Amygdala (tissue), 56 donors: Measurements from ENCODE around the gene TMBIM6.

Source experiments
- DNase-seq, 56 donors: peaks; one replicate each; lab custom pipeline; 2025; lab: John Stamatoyannopoulos, UW

Gene TMBIM6

GRCh38 chr12:49794811-49795653, 53.7 kb downstream of the TMBIM6 start:
- DNase-seq = no peak

GRCh38 chr12:49795654-49796105, 54.3 kb downstream of the TMBIM6 start:
- DNase-seq = no peak

DNA sequence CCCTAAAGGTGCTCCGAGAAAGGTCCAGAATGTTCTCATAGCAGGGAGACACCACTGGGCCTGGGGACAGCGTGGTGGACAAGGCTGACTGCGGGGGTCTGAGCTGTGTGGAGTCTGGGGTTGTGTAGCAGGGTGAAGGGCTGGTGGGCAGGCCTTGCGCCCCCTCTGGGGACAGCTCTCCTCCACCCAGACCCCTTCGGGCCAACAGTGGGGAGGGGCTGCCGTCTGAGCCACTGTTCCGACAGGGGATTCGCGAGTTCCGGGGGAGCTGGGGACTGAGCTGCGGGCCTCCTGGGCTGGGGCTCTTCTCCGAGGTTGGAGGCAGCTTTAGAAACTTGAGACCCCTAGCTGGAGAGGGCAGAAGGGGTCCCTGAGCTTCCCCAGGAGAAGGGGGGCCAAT, 54.8 kb downstream of the TMBIM6 start:
- DNase-seq = no peak

DNA sequence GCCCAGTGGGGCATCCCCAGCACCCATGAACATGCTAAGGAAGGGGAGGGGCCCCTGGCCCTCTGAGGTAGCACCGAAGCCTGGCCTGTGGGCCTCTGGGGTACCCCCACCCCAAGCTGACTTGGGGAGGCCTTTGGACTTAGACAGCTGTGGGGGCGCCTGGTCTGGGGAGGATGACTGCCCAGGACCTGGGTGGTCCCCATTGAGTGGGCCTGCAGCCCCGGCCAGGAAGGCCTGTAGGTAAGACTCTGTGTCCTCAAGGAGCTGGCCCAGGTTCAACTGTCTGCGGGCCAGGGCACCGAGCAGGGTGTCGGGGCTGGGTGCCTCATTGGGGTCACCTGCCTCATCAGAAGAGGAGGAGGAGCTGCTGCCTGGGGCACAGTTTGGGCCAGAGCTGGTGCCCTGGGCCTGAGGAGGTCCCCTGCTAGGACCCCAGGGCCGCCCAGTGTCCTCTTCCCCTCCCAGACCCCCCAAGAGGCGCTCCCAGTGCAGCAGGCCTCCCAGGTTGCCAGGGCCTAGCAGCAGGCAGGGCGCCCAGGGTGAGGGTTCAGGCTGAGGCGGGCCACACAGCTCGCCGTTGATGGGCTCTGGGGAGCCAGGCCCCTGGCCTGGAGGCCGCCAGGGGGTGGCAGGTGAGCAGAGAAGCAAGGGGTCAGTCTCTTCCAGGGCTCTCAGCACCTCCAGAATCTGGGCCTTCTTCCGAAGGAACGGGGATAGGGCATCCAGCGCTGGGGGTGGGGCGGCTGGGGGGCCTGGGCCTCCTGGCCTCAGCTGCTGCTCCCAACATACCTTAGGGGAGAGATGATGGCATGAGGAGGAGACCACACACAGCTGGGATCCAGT, 55.5 kb downstream of the TMBIM6 start:
- no peak for DNase-seq

DNA sequence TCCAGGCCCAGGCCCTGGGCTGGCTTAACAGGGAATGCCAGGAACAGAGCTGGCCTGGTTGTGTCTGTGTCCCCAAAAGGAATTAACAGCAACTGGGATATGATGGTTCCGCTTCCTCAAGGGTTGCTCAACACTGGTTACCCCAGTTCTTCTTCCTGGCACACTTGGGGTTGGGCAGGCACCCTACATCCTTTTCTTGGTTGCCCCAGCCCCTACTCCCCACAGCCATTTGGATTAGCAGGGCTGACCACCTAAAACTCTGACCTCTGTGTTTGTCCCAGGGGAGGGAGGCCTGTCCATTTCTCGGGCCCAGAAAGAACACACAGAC, 56.1 kb downstream of the TMBIM6 start:
- no peak for DNase-seq

GRCh38 chr12:49798248-49798647, 56.9 kb downstream of the TMBIM6 start:
- no peak for DNase-seq

DNA sequence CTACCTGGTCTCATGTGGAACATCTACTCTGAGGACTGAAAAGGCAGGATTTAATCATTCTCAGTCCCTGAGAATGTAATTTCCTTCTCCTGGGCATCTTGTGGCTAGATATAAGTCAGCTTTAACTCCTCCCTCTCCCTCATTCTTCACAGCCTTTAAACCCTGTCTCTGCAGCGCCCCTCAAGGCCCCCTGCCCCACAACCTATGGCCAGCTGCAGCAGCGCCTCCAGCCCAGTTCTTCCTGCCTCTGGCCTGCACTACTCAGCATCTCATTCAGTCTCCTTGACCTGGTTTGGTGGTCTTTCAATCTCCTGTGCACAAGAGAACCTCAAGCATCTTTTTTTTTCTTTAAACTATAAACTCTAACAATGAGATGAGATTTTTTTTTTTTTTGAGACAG, 57.6 kb downstream of the TMBIM6 start:
- DNase-seq = no peak

- no peak for DNase-seq
Measured at GRCh38 chr12:49800421-49801140, 59.2 kb downstream of the TMBIM6 start.

GRCh38 chr12:49801141-49802063, 60.0 kb downstream of the TMBIM6 start:
- no peak for DNase-seq

DNA sequence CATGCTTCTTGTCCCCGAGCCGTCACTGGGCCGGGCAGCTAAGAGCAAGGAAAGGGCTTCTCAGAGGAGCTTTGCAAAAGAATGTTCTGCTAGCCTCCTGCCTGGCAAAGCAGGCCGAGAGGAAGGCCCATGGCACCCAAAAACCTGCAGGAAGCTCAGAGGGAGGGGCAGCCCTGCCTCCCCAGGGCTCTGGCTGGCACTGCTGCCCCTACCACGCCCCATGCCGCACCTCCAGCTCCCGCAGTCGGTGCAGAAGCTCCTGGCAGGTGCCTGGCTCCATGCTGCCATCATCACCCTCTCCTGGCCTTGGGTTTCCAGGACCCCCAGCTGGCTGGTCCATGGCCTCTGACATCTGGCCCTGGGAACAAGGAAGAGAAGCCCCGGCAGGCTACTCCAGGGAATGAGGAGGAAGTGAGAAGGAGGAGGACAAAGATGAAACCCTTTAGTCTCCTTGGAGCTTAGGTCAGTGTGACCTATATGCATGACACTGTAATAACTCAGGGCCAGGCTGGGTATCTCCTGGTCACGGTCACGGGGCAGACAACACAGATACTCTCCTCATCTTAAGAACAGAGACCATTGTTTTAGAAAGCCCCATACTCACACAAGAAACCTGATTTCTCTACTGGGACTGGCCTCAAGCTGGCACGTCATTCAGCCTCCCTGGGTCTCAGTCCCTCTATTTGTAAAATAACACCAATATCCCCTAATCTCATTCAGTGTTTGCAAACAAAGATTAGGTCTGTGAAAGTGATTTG, 62.5 kb downstream of the TMBIM6 start:
- DNase-seq = no peak

- no peak for DNase-seq
Measured at GRCh38 chr12:49804821-49805220, 63.5 kb downstream of the TMBIM6 start.

- no peak for DNase-seq
Measured at GRCh38 chr12:49805409-49805808, 64.1 kb downstream of the TMBIM6 start.

GRCh38 chr12:49806321-49806813, 65.0 kb downstream of the TMBIM6 start:
- DNase-seq = no peak

DNA sequence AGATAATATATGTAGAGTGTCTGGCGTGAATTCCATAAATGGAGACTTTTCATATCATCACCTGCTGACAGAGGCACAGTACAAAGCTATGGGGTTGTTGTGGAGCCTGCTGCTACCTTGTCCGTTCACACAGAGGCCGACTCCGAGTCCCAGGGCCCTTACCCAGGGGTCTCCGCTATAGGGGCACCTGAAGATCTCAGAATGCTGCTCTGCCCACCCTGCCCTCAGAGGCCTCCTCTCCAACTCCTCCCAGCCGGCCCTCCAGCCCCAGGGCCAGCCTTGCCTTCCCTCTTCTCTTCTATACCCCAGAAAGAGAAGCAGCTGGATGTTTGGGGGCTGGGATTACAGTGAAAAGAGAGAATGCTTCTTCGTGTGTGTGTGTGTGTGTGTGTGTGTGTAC, 65.5 kb downstream of the TMBIM6 start:
- no peak for DNase-seq

- no peak for DNase-seq
Measured at GRCh38 chr12:49807991-49808580, 66.7 kb downstream of the TMBIM6 start.

DNA sequence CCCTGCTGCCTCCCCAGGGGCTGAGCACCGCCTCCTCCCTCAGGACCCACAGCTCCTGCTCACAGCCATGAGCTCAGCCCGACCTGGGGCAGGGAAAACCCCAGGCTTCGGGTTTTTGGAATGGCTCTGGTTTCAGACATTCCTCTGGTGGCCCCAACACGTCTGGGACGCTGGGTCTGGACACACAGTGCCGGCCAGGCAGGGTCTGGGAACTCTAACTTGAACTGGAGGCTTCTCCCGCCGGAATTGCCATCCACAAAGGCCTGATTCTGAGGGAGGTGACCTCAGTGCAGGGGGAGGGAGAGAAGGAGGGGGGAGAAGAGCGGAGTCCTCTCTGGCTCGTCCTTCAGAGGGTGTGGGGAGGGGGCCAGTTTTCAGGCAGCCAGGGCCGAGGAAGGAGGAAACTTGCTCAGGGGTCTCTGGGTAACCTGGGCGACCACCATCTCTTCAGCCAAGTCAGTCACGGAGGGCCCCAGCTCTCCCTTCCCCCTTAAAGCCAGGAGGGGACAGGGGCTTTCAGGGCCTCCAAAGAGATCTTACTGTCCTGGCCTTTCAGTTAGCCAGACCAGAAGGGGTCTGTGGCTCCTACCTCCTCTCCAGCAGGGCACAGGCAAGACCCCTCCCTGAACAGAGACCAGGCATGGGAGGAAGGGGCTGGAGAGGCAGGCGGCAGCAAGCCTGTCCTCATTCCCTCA, 67.5 kb downstream of the TMBIM6 start:
- DNase-seq = peak in 40 of 56 donors; percentile 13 to 76 (median 49)

GRCh38 chr12:49809381-49809905, 68.1 kb downstream of the TMBIM6 start:
- DNase-seq = peak in 9 of 56 donors; percentile 18 to 51 (median 36)
